T-helper 1 cell treated with Interleukin-12 subunit alpha and Interleukin-12 subunit beta and Interleukin-4 antibody, amounts not matched to agents 30 ng/mL and 1 ng/mL, for 36 hours (primary cell): ENCODE measurements around the gene ETFA. TPM values are rescaled to one million over a fixed set of nuclear protein-coding genes. Genes with fewer than 3 reads are reported as not detected.

ENCODE experiments used
- intact Hi-C: fragments of 100-400 bp; cut with micrococcal nuclease; formaldehyde crosslinking; loops from one replicate; pipeline ENCODE4 v1.15.1; 2024
- total RNA-seq: library from RNA; stranded (reverse); gene quantifications from 2 replicates; pipeline ENCODE4 v1.2.3, GENCODE V29; 2022

The ETFA gene
- total RNA-seq, 1 donor from 2014 or later, result 97.8 TPM

- intact Hi-C loops, result no loop called here
Measured at GRCh38 chr15:76229266-76229665, 82.0 kb downstream of the ETFA start.

DNA sequence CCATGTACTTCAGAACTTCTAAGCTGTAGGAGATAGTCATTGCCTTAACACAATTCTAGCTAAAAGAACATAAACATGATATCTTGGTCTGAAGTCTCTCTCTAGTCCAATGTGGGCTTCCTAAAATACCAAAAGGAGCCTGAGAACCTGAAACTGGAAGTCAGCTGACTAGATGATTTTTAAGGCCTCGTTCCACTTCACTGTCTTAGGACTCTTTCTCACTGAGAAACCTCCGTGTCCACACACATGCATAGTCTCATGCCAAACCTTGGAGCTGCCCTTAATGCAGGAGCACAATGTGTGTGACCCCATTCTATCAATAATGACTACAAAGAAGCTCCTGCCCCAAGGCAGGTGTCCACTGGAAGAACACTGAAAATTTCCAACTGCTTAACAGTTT is 87.7 kb downstream of the ETFA start:
- intact Hi-C loops, result no loop called here

- intact Hi-C loops, result no loop called here
Measured at GRCh38 chr15:76222159-76222558, 89.1 kb downstream of the ETFA start.

DNA sequence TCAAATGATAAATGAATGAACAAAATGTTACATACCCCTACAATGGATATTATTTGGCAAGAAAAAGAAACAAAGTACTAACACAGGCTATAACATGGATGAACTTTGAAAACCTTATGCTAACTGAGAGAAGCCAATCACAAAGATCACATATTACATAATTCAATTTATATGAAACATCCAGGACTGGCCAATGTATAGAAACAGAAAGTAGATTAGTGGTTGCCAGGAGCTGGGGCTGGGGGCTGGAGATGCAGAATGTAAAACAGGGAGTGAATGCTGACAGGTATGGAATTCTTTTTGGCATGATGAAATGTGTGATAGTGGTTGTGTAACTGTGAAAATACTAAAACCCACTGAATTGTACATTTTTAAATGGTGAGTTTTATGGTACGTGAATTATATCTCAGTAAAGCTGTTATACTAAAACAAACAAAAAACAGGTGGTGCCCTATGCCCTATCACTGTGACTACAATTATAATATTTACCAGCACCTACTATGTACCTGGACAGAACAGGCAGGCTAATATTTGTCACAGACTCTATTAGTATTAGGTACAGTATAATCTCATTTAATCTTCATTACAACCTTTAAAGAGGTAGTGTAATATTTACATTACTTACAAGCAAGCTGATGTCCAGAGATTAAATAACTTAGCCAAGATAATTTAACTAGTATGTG is 90.0 kb downstream of the ETFA start:
- intact Hi-C loops, result no loop called here

DNA sequence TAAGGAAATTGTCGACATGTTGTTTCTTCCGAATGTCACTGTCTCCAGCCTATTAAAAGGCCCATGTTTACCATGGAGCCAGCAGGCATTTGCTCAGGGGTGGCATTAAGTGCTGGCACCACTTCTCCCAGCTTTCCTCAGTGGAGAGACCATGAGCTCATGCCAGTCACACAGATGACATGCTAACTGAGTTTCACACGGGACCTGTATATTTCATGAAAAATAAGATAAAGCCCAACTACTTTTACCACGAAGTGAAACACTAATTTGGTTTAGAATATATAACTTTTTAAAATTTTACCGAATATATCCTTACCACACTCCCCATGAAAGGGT is 93.4 kb downstream of the ETFA start:
- intact Hi-C loops, result no loop called here

- intact Hi-C loops, result no loop called here
Measured at GRCh38 chr15:76217029-76217881, 94.0 kb downstream of the ETFA start.

- intact Hi-C loops, result no loop called here
Measured at GRCh38 chr15:76215634-76216033, 95.6 kb downstream of the ETFA start.

DNA sequence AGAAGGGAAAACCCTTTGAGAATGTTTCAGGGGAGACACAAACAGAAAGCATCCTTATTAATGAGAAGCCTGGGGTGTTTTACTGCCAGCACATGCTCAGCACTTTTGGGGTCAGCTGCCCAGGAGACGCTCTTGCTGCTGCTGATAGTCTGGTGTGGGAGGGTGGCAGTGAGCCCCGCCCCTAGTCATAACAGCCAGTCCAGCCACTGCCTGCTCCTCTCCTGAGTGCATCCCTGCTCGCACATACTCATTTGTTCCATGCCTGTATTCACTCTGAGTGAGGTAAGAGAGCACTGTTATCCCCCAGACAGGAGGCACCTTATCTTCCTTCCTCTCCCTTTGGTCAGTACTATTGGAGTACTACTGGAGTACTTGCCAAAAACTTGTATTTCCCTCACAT is 101.3 kb downstream of the ETFA start:
- intact Hi-C loops, result no loop called here

- intact Hi-C loops, result no loop called here
Measured at GRCh38 chr15:76209523-76209922, 101.7 kb downstream of the ETFA start.

DNA sequence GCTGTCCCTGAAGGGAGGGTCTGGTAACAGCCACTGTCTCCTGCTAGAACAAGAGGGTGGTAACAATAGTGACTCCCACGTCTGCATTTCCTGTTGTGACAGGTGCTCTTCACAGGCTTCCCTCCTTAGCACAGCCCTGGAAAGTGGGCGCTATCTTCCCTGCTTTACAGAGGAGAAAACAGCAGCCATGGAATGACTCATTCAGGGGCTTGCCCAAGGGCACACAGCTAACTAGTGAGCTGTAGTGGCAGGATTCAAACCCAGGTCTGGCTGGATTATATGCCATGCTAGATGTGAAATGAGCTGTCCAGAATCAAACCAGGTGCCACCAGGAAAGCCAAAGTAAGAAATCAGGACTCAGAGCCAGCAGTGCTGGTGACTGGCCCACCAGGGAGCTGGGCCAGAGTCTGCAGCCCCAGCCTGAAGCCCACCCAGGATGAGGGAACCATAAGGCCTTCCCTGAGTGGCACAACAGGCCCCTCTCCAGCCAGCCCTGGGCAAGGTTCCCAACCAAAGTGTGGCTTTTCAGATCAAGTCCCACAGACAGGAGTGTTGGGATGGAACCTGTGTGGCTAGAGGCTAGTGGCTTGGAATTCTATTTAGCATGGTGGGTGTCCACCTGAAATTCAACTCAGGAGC is 102.4 kb downstream of the ETFA start:
- intact Hi-C loops, result no loop called here

DNA sequence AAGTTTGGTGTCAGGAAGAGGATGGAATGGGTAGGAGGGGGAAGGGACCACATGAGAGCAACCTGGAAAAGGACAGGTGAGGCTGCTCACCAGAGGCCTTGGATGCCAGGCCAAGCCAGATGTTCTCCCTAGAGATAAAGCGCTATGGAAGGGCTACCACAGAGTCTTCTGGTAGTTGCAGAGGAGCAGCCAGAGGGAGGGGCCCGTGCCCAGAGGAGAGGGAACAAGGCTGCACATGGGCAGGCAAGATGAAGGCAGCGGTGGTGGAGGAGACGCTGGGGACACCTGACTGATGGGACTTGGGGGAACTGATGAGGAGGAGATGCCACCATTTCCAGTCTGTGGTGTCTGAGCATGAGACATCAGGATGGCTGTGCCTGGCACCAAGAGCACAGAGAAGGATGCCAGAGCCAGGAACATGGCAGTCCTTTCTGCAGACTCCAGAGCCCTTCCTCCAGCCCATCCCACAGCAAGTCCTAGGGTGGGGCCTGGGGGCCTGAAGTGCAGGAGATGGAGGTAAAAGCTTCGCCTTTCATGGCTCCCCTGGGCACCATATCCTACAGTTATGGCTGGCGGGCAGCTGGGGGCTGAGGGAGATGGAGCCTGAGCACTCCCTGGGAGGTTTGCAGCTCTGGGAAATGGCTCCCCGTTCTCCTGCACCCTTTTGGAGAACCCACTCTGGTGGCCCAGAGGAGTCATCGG is 103.0 kb downstream of the ETFA start:
- intact Hi-C loops, result no loop called here

- intact Hi-C loops, result no loop called here
Measured at GRCh38 chr15:76206325-76206976, 104.8 kb downstream of the ETFA start.

DNA sequence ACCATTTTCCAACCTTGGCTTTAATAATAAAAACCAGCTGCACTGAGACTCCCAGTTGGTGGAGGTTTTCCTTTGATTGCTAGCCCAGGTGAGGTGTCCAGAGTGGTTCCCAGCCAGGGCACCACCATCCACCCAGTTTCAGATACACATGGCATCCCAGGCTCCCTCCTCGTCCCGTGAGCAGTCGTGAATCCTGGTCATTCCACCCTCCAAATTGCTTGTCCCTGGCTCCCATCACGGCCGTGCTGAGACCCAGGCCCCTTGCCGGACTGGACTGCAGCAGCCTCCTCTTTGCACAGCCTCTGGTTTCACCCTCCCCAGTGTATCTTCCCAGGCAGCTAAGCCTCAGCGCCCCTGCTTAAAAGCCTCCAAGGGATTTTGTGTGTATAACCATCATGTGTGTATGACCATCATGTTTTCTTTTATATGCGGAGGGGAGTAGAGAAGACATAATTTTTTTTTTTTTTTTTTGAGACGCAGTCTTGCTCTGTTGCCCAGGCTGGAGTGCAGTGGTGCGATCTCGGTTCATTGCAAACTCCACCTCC is 106.3 kb downstream of the ETFA start:
- intact Hi-C loops, result no loop called here

GRCh38 chr15:76204109-76204845 is 107.0 kb downstream of the ETFA start:
- intact Hi-C loops, result no loop called here

- intact Hi-C loops, result no loop called here
Measured at GRCh38 chr15:76203346-76204108, 107.7 kb downstream of the ETFA start.

- intact Hi-C loops, result no loop called here
Measured at GRCh38 chr15:76201536-76202255, 109.6 kb downstream of the ETFA start.

DNA sequence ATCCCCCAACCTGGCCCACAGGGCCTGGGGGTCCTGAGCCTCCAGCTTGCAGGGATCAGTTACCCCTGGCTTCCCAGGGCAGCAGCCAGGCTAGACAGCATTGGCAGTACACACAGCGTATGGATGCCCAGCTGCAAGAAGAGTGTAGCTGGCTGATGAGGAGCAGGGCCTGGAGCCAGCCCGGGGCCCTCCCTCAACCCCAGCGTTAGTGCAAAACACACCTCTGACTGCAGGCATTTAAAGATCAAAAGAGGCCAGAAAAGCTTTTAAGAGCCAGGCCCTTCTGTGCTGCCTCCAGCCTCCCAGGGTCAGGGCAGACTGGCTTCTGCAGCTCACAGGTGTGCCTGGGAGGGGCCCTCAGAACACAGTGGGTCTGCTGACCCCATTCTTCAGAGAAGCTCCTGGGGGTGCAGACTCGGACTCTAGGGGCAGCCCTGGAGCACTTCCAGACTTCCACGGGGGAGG is 110.6 kb downstream of the ETFA start:
- intact Hi-C loops, result no loop called here

- intact Hi-C loops, result no loop called here
Measured at GRCh38 chr15:76200083-76200465, 111.2 kb downstream of the ETFA start.
